HL-60 (cell line): ENCODE results near the gene NDE1.

Experiments
- DNase-seq, 2 experiments: peaks; one replicate each; pipeline ENCODE4 v3.0.0-alpha.2; 2010 to 2020; ENCODE audit warnings: low read depth in 1 of 2, low spot score in 1 of 2
- H3K27ac ChIP-seq: fragments of 250-450 bp; sonication (Bioruptor Pico); replicated peaks from 2 replicates; pipeline ENCODE4 v1.5.1; 2020; ENCODE audit warnings: mild to moderate bottlenecking, moderate library complexity
- H3K27me3 ChIP-seq: fragments of 250-450 bp; sonication (Bioruptor Pico); 2 replicates; pipeline ENCODE4 v1.5.1; 2021; ENCODE audit warnings: mild to moderate bottlenecking, moderate library complexity; ENCODE audit not compliant: insufficient read depth, poor library complexity, severe bottlenecking
- H3K4me3 ChIP-seq: replicated peaks from 2 replicates; pipeline ENCODE4 v1.5.1; 2011; ENCODE audit warnings: mild to moderate bottlenecking, control low read depth, low read length; ENCODE audit not compliant: insufficient read depth
- CTCF ChIP-seq: IDR thresholded peaks from one replicate; pipeline ENCODE4 v1.5.1; 2011; ENCODE audit warnings: low read length, control low read depth, inconsistent platforms; ENCODE audit not compliant: insufficient read depth
- GABPA ChIP-seq: IDR thresholded peaks from 2 replicates; pipeline ENCODE4 v1.6.1; 2012; ENCODE audit warnings: low read depth
- POLR2AphosphoS5 ChIP-seq: IDR thresholded peaks from 2 replicates; pipeline ENCODE4 v1.6.1; 2012; ENCODE audit warnings: low read depth
- REST ChIP-seq: IDR thresholded peaks from 2 replicates; pipeline ENCODE4 v1.6.1; 2012; ENCODE audit warnings: low read depth; ENCODE audit not compliant: insufficient replicate concordance
- SPI1 ChIP-seq: IDR thresholded peaks from 2 replicates; pipeline ENCODE4 v1.6.1; 2012; ENCODE audit warnings: low read depth, mild to moderate bottlenecking, borderline replicate concordance

NDE1 gene

GRCh38 chr16:15616012-15616411 is 34.0 kb upstream of the NDE1 start:
- Histone ChIP-seq H3K4me3 (no peak overlapping the region), H3K27me3 (no peaks in the 10 kb centered on the region), H3K27ac (no peak overlapping the region)
- TF ChIP-seq REST (no peak), GABPA (no peak), SPI1 (no peak), CTCF (no peak), POLR2AphosphoS5 (no peak)
- no peak for DNase-seq

GRCh38 chr16:15616475-15617165 is 33.4 kb upstream of the NDE1 start:
- TF ChIP-seq CTCF (no peak), POLR2AphosphoS5 (no peak), GABPA (no peak), SPI1 (no peak), REST (no peak)
- H3K27ac ChIP-seq: no peak overlapping the region
- no peak overlapping the region for H3K4me3 ChIP-seq
- no peaks in the 10 kb centered on the region for H3K27me3 ChIP-seq
- no peak for DNase-seq

- Histone ChIP-seq H3K27ac (no peak overlapping the region), H3K27me3 (no peaks in the 10 kb centered on the region), H3K4me3 (no peak overlapping the region)
- TF ChIP-seq CTCF (no peak), GABPA (no peak), POLR2AphosphoS5 (no peak), REST (no peak), SPI1 (no peak)
- no peak for DNase-seq
These were observed 32.1 kb upstream of the NDE1 start for GRCh38 chr16:15617901-15618300.
